GM06990 (cell line): ENCODE measurements around the gene ETV2.

Experiments used
- DNase-seq: peaks from one replicate; pipeline ENCODE4 v3.0.0-alpha.2; 2011; ENCODE audit not compliant: insufficient read length; ENCODE audit errors: extremely low read depth
- H3K27me3 ChIP-seq: replicated peaks from 2 replicates; pipeline ENCODE4 v1.6.0; 2011; ENCODE audit warnings: low read length; ENCODE audit not compliant: control insufficient read depth, insufficient read depth
- H3K36me3 ChIP-seq: 2 replicates; pipeline ENCODE4 v1.5.1; 2011; ENCODE audit warnings: low read length; ENCODE audit not compliant: control insufficient read depth, insufficient read depth
- H3K4me3 ChIP-seq: replicated peaks from 2 replicates; pipeline ENCODE4 v1.5.1; 2011; ENCODE audit warnings: low read depth, mild to moderate bottlenecking, control low read depth, low read length
- CTCF ChIP-seq: IDR thresholded peaks from 2 replicates; pipeline ENCODE4 v1.5.1; 2011; ENCODE audit warnings: low read length, control low read depth, mild to moderate bottlenecking, inconsistent platforms; ENCODE audit not compliant: insufficient read depth, poor library complexity, severe bottlenecking

Gene ETV2

GRCh38 chr19:35615036-35615435 lies 26.5 kb upstream of the ETV2 start:
- no peak for TF ChIP-seq CTCF
- Histone ChIP-seq H3K4me3 (no peak overlapping the region), H3K27me3 (no peaks in the 10 kb centered on the region), H3K36me3 (peaks cover 22% of the 10 kb centered on the region)
- DNase-seq, result no peak

DNA sequence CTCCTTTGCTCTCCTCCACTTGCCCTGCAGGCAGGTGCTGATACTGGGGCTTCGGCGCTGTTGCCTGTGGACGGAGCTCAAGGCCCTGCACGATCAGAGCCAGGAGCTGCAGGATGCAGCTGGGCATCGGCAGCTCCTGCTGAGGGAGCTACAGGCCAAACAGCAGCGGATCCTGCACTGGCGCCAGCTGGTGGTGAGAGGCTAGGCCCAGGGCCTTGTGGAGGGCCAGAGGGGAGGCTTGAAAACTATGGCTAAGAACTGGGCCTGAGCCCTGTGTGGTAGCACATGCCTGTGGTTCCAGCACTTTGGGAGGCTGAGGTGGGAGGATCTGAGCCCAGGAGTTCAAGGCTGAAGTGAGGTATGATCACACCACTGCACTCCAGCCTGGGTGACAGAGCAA lies 22.7 kb upstream of the ETV2 start:
- H3K4me3 ChIP-seq, result no peak overlapping the region
- H3K27me3 ChIP-seq, result no peaks in the 10 kb centered on the region
- DNase-seq, result no peak
- TF ChIP-seq CTCF, result no peak
- H3K36me3 ChIP-seq, result peaks cover 34% of the 10 kb centered on the region

DNA sequence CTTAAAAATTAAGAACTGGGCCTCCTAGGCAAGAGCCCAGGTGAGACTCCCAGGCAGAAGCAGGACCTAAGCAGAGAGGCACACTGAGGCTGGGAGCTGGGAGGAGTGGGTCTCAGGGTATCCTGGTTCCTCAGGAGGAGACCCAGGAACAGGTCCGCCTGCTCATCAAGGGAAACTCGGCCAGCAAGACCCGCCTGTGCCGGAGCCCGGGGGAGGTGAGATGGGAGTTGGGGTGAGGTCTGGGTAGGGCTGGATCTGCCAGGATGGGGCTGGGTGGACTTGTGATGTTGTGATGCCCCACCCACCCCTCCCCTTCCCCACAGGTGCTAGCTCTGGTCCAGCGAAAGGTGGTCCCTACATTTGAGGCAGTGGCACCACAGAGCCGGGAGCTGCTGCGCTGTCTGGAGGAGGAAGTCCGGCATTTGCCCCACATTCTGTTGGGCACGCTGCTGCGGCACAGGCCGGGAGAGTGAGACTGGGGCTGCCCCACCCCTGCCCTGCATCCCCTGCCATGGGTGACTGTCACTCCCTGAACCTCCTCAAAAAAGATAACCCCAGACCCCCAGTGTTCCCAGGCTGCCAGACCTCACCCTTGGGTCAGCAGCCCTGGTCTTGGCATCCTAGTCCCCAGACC lies 22.1 kb upstream of the ETV2 start:
- TF ChIP-seq CTCF, result no peak
- H3K36me3 ChIP-seq, result peaks cover 34% of the 10 kb centered on the region
- H3K27me3 ChIP-seq, result no peaks in the 10 kb centered on the region
- H3K4me3 ChIP-seq, result no peak overlapping the region
- DNase-seq, result no peak

GRCh38 chr19:35620001-35620400 lies 21.5 kb upstream of the ETV2 start:
- H3K4me3 ChIP-seq, result no peak overlapping the region
- DNase-seq, result no peak
- H3K36me3 ChIP-seq, result peaks cover 34% of the 10 kb centered on the region
- H3K27me3 ChIP-seq, result no peaks in the 10 kb centered on the region
- no peak for TF ChIP-seq CTCF

DNA sequence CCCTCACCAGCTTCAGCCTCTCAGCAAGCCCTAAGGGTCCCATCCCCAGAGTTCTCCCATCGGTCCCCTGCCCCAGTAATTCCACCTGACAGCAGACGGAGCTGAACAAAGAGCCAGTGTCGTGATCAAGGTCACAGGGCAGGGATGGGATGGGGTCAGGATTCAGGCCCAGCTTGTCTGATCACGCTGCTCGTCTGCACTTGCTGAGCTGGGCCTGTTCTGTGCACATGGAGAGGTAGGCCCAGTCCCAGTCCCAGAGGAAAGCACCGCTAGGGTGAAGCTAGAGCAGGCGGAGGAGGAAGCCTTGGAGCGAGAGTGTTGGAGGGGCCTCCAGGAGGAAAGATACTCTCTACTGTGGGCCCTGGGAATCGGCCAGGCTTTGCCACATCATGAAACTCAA lies 19.8 kb upstream of the ETV2 start:
- peaks cover 28% of the 10 kb centered on the region for H3K36me3 ChIP-seq
- no peak for DNase-seq
- no peaks in the 10 kb centered on the region for H3K27me3 ChIP-seq
- H3K4me3 ChIP-seq, result no peak overlapping the region
- no peak for TF ChIP-seq CTCF

- DNase-seq, result no peak
- TF ChIP-seq CTCF, result no peak
- no peaks in the 10 kb centered on the region for H3K27me3 ChIP-seq
- H3K36me3 ChIP-seq, result peaks cover 20% of the 10 kb centered on the region
- H3K4me3 ChIP-seq, result no peak overlapping the region
These were observed 18.8 kb upstream of the ETV2 start for GRCh38 chr19:35622750-35623149.
